Mammary epithelial cell (primary cell): ENCODE results near the gene MAP7.

Experiments used
- CTCF ChIP-seq, 2 donors: IDR thresholded peaks in 1 of 2; conservative IDR thresholded peaks in 1 of 2; 2 replicates each; pipeline ENCODE4 v1.5.1; 2011 to 2012; ENCODE audit warnings: inconsistent platforms in 2 of 2, low read length in 2 of 2, mild to moderate bottlenecking in 2 of 2, control low read depth in 1 of 2, low read depth in 1 of 2; ENCODE audit not compliant: insufficient read depth in 1 of 2; ENCODE audit errors: extremely low read depth in 1 of 2
- EZH2 ChIP-seq: IDR thresholded peaks from 2 replicates; pipeline ENCODE4 v1.6.1; 2012; ENCODE audit warnings: low read length, inconsistent platforms, borderline replicate concordance

DNA sequence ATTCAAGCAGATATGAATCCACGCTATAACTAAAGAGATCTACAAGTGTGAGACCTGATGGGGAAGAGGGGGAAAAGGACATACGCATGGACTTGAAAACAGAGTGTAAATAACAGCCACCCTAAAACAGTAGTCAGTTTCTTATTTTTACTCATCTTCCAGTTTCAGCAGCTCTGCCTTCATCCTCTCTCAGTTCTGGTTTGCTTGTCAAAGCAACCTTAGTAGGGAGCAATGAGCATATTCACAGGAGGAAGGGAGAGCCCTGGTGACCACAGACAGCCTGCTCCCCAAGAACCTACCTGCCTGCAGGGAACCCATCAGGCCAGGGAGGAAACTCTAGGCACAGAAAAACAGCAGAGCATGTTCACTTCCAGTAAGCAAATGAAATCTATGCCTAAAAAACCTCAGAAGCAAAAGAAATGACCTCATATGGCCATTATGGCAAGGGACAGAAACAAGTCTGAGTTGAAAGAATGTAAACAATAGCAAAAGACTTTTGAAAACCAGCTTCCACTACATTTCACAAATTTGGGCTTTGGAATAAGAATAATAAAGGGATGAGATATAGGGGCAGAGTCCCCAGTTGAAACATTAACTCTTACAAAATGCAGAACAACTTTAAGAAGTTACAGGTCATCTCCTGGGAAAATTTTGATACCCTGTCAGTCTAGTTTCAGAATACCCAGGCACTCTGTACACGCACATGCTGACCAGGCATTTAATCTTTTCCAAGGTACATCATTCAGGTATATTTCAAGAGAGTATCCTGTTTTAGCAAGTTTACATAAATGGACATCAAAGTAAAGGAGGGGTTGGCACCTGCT, 139.8 kb downstream of the MAP7 start:
- TF ChIP-seq CTCF (conservative IDR thresholded peaks at IDR 0.05 in 1 of 2, IDR thresholded peaks at IDR 0.05 in 1 of 2; ENCODE audit: extremely low read depth in 1 of 2, insufficient read depth in 1 of 2, low read depth in 1 of 2, low read length in 2 of 2), result no peak
- no peak for TF ChIP-seq EZH2
